GM13976 (cell line): ENCODE results near the gene EVL.
"Not testable (repeated sequence)": the region's sequence is repeated elsewhere in the genome, so short reads cannot be mapped to it uniquely, and the experiment has no call there.

Experiments used
- DNase-seq: peaks from one replicate; pipeline ENCODE4 v3.0.0; 2012; ENCODE audit warnings: low spot score
- CTCF ChIP-seq: IDR thresholded peaks from 2 replicates; pipeline ENCODE4 v1.5.1; 2012; ENCODE audit warnings: borderline replicate concordance, mild to moderate bottlenecking; ENCODE audit not compliant: insufficient read depth; ENCODE audit errors: extremely low read depth, missing control alignments, control extremely low read depth
- in situ Hi-C: fragments of 300-500 bp; cut with MboI; formaldehyde crosslinking; loops from one replicate; pipeline ENCODE4 v1.12.0; 2022; ENCODE audit warnings: low sequenced_read_pairs, mixed read lengths, inconsistent platforms; ENCODE audit not compliant: unreplicated experiment

The EVL gene

DNA sequence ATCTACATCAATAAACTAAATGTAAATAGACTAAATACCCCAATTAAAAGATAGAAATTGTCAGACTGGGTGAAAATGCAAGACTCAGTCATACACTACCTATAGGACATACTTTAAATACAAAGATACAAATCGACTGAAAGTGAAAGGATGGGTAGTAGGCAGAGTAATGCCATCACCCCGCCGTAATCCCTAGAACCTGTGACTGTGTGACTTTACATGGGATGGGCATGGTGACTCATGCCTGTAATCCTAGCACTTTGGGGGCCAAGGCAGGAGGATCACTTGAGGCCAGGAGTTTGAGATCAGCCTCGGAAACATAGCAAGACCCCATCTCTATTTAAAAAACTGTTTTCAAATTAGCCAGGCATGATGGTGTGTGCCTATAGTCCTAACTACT lies 2.6 kb upstream of the EVL start:
- in situ Hi-C loops = no loop called here
- TF ChIP-seq CTCF = no peak

DNA sequence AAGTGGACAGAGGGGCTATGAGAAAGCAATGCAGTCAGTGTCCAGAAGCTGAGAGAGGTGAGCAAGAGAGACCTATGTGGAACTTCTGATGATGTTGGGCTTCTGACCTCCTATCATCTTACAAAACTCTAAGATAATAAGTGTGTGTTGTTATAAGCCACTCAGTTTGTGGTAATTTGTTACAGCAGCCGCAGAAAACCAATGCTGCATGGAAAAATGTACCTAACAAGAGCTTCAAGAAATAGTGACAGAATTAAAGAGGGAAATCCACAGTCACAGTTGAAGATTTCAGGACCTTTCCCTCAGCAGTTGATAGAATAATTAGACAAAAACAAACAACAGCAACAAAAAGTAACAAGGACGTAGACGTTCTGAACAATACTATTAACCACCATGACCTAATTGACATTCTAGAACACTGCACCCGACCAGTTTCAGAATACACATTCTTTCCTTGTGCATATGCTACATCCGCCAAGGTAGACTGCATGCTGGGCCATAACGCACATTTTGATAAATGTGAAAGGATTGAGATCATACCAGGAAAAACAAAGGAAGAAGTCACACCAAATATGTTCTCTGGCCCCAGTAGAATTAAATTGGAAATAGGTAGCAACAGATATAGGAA lies 1.8 kb upstream of the EVL start:
- DNase-seq = no peak
- no peak for TF ChIP-seq CTCF
- in situ Hi-C loops = no loop called here

More for the DNA sequence above, 2.6 kb upstream of the EVL start:
- no peak for DNase-seq

DNA sequence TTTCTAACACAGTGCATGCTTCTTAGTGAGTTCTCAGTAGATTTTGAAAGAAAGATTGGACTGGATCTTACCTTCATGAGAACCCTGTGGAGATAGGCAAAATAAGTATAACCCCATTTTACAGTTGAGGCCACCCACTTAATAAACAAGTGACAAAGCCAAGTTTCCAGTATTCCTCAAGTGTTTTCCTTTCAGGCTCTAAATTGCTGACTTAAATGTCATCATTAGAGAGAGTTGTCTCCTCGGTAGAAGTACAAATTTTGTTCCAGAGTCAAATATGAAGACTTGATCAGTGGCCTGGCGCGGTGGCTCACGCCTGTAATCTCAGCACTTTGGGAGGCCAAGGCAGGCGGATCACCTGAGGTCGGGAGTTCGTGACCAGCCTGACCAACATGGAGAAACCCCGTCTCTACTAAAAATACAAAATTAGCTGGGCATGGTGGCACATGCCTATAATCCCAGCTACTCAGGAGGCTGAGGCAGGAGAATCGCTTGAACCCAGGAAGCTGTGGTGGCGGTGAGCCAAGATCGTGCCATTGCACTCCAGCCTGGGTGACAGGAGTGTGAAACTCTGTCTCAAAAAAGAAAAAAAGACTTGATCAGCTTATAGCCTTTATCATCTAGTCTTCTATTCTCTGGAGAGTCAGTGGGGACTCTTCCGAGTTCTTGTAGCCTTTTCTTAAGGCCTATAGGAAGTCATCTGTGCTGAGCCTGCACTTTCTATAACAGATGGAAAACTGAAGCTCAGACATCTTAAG lies 708 bp upstream of the EVL start:
- in situ Hi-C loops, DNase-seq: not testable (repeated sequence)

GRCh38 chr14:100065942-100066574 lies 836 bp downstream of the EVL start:
- peak; percentile 60 for DNase-seq
- TF ChIP-seq CTCF = no peak
- in situ Hi-C loops = no loop called here

- no peak for DNase-seq
- in situ Hi-C loops = no loop called here
- TF ChIP-seq CTCF = no peak
Observed at GRCh38 chr14:100066962-100067361, 1.7 kb downstream of the EVL start.

- no peak for DNase-seq
- no peak for TF ChIP-seq CTCF
- in situ Hi-C loops = no loop called here
Observed at GRCh38 chr14:100067481-100067880, 2.3 kb downstream of the EVL start.
